GM18519 (cell line): ENCODE data around the gene BMS1.
"Not testable (repeated sequence)": the region's sequence is repeated elsewhere in the genome, so short reads cannot be mapped to it uniquely, and the experiment has no call there.

Source experiments
- ATAC-seq: cut with Tn5 transposase; IDR thresholded peaks from one replicate; pipeline ENCODE4 v1.9.1; 2021; ENCODE audit warnings: mild to moderate bottlenecking, moderate library complexity; ENCODE audit not compliant: unreplicated experiment, low FRiP score

Gene BMS1

GRCh38 chr10:42790835-42791234 is 8.2 kb downstream of the BMS1 start:
- no peak for ATAC-seq

GRCh38 chr10:42795701-42796100 is 13.1 kb downstream of the BMS1 start:
- ATAC-seq, result no peak

GRCh38 chr10:42801135-42801534 is 18.5 kb downstream of the BMS1 start:
- no peak for ATAC-seq

GRCh38 chr10:42802876-42803275 is 20.3 kb downstream of the BMS1 start:
- ATAC-seq, result no peak

- ATAC-seq, result peak; percentile 53
These were observed 27.1 kb downstream of the BMS1 start for GRCh38 chr10:42809676-42810075.

- no peak for ATAC-seq
These were observed 29.4 kb downstream of the BMS1 start for GRCh38 chr10:42812028-42812427.

- ATAC-seq, result not testable (repeated sequence)
These were observed 31.5 kb downstream of the BMS1 start for GRCh38 chr10:42813989-42814687.

- not testable (repeated sequence) for ATAC-seq
These were observed 33.7 kb downstream of the BMS1 start for GRCh38 chr10:42816334-42816733.

GRCh38 chr10:42816912-42817311 is 34.3 kb downstream of the BMS1 start:
- no peak for ATAC-seq

GRCh38 chr10:42817417-42817816 is 34.8 kb downstream of the BMS1 start:
- not testable (repeated sequence) for ATAC-seq

GRCh38 chr10:42826759-42827158 is 44.2 kb downstream of the BMS1 start:
- not testable (repeated sequence) for ATAC-seq

GRCh38 chr10:42827201-42827600 is 44.6 kb downstream of the BMS1 start:
- no peak for ATAC-seq

GRCh38 chr10:42828391-42828790 is 45.8 kb downstream of the BMS1 start:
- ATAC-seq, result not testable (repeated sequence)

GRCh38 chr10:42830237-42830636 is 47.6 kb downstream of the BMS1 start:
- no peak for ATAC-seq

- no peak for ATAC-seq
These were observed 53.5 kb downstream of the BMS1 start for GRCh38 chr10:42836096-42836495.

GRCh38 chr10:42836771-42837468 is 54.3 kb downstream of the BMS1 start:
- ATAC-seq, result no peak

GRCh38 chr10:42844810-42845209 is 62.2 kb downstream of the BMS1 start:
- not testable (repeated sequence) for ATAC-seq

GRCh38 chr10:42847261-42847660 is 64.7 kb downstream of the BMS1 start:
- not testable (repeated sequence) for ATAC-seq

GRCh38 chr10:42850931-42851330 is 68.3 kb downstream of the BMS1 start:
- ATAC-seq, result no peak

- ATAC-seq, result no peak
These were observed 76.7 kb downstream of the BMS1 start for GRCh38 chr10:42859256-42859655.

- not testable (repeated sequence) for ATAC-seq
These were observed 77.4 kb downstream of the BMS1 start for GRCh38 chr10:42860016-42860415.

- ATAC-seq, result not testable (repeated sequence)
These were observed 80.2 kb downstream of the BMS1 start for GRCh38 chr10:42862801-42863200.
